HG03039 (cell line): ENCODE results near the gene STRN4.
"Not testable (repeated sequence)": the region's sequence is repeated elsewhere in the genome, so short reads cannot be mapped to it uniquely, and the experiment has no call there.

Source experiments
- ATAC-seq: cut with Tn5 transposase; IDR thresholded peaks from one replicate; pipeline ENCODE4 v1.9.1; 2021; ENCODE audit warnings: mild to moderate bottlenecking, moderate library complexity; ENCODE audit not compliant: unreplicated experiment

STRN4 gene

DNA sequence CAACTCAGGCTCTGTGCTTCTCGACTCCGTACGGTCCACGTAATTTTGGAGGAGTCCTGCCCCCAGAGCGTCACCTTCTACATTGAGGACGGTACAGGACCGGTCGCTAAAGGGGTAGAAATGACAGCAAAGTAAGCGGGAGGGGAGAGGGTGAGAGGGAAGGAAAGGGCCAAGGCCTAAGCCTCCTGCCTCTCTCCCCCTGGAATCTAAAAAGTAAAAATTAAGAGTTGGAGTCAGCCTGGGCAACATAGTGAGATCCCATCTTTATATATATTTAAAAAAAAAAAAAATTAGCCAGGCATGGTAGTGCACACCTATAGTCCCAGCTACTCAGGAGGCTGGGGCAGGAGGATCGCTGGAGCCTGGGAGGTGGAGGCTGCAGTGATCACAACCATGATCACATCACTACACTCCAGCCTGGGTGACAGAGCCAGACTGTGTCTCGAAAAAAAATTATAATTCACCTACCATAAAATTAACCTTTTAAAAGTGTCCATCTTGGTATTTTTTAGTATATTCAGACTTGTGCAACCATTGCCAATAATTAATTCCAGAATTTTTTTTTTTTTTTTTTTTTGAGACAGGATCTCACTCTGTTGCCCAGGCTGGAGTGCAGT, 29.5 kb upstream of the STRN4 start:
- ATAC-seq, result no peak

DNA sequence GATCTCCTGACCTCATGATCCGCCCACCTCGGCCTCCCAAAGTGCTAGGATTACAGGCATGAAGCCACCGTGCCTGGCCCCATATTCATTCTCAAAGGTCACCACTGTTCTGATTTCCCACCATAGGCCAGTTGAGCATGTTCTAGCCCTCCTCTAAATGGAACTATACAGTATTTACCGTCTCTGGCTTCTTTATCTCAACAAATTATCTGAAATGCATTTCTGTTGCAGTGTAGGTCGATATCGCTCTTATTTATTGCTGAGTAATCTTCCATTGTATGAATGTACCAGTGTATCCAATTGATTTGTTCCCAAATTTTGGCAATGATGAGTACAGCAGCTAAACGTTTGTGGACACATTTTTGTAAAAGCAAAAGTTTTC, 26.8 kb upstream of the STRN4 start:
- no peak for ATAC-seq

DNA sequence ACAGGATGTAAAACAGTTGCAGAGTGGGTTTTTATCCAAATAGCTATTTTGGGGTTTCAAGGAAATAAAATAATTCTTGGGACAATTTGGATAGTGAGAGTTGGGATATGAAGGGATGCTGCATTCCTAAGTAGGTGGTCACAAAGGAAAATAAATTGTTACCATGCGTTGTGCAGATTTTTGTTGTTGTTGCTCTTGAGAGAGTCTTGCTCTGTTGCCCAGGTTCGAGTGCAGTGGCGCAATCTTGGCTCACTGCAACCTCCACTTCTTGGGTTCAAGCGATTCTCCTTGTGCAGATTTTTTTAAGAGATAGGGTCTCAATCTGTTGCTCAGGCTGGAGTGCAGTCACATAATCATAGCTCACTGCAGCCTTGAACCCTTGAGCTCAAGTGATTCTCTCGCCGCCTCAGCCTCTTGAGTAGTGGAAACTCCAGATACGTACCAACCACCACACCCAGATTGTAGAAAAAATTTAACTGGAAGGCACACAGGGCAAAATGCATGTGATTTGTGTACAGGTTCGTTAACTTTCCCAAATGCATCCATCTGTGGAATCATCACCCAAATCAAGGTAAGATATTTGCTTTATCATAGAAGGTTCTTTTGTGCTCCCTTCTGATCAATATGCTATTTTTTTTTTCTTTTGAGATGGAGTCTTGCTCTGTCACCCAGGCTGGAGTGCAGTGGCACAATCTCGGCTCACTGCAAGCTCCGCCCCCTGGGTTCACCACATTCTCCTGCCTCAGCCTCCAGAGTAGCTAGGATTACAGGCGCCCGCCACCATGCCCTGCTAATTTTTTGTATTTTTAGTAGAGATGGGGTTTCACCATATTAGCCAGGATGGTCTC, 26.1 kb upstream of the STRN4 start:
- ATAC-seq, result no peak

DNA sequence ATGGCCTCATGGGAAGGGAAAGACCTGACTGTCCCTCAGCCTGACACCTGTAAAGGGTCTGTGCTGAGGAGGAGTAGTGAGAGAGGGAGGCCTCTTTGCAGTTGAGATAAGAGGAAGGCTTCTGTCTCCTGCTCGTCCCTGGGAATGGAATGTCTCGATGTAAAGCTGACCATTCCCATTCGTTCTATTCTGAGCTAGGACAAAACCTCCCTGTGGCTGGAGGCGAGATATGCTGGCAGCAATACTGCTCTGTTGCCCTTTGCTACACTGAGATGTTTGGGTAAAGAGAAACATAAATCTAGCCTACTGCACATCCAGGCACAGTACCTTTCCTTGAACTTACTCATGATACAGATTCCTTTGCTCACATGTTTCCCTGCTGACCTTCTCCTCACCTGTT, 22.5 kb upstream of the STRN4 start:
- ATAC-seq, result not testable (repeated sequence)

DNA sequence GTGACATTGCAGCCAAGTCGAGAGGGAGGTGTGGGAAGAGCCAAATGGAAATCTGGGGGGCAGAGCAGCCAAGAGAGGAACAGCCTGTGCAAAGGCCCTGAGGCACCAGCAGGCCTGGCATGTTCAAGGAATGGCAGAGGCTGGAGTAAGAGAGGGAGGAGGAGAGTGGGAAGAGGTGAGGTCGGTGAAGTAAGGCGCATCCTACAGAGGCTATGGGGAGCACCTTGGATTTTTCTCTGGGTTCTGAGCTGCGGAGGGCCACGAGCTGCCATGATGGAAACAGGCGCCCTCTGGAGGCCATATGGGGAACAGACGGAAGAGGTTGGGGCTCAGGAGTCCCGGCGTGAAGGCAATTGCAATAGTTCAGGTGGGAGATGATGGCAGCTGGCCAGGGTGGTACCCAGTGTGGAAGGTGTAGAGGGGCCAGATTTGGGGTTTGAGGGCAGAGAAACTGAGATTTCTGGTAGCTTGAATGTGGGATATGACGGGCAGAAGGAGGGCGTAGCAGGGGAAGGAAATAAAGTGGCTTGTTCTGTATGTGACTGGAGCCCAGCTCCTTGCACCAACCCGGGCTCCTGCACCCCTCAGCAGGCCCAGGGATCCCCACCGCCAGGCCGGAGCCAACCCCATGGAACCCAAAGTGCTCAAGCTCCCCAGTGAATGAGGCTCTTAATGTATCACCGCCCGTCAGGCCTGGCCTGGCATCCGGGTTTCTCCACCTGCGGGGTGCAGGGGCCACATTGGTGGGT, 20.5 kb upstream of the STRN4 start:
- ATAC-seq, result no peak

DNA sequence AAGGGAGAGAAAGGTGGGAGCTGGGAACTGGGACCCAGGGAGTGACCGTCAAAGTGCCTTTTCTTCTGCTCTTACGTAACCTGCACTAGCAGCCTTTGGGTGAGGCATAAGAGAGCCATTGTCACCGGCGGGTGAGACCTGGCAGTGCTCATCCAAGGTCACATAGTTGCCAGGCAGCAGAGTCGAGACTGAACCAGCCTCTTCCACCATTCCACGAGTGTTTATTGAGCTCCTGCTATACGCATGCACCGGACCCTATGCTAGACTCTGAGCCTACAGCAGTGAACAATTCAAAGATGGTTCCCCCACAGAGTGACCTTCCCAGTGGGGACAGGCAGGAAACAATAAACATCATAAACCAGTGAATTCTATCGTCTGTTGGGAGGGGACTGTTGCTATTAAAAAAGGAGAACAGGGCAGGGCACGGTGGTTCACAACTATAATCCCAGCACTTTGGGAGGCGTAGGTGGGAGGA, 18.6 kb upstream of the STRN4 start:
- ATAC-seq, result no peak

DNA sequence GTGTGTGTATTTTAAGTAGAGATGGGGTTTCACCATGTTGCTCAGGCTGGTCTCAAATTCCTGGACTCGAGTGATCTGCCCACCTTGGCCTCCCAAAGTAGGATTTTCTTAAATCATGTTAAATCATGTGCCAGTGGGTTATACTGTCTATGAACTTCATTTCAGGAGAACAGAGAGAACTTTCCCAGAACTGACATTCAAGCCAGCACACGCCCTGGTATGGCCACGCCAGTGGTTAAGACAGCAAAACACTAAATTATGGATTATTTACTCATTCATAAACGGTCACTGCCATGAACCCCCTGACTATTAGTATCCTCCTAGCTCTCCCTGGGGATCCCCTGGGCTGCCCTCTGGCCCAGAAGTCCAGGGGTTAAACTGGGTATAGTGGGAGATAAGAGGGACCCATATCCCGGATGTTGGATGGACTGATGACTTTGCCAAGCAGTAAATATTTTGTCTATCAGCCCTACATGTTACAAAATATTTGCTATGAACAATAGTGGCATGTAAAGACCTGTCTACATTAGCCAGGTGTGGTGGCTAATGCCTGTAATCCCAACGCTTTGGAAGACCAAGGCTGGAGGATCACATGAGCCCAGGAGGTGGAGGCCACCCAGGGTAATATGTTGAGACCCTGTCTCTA, 16.1 kb upstream of the STRN4 start:
- no peak for ATAC-seq

DNA sequence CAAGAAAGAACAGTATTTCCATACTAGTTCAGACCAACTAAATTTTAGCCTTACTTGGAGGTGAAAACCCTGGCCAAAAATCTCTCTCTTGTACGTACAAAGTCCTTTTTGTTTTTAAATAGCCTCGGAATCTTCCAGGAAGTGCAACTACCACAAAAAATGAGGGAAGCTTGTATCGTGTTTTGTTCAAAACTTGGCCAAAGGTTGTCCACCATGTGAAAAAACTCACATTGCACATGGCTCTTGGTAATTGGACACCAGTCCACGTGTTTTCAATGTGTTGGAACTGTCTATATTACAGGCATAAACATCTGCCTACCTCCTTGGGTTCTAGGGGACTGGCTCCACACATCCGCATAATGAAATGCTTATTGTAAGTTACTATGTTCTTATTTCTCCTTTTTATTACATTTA, 15.2 kb upstream of the STRN4 start:
- no peak for ATAC-seq

DNA sequence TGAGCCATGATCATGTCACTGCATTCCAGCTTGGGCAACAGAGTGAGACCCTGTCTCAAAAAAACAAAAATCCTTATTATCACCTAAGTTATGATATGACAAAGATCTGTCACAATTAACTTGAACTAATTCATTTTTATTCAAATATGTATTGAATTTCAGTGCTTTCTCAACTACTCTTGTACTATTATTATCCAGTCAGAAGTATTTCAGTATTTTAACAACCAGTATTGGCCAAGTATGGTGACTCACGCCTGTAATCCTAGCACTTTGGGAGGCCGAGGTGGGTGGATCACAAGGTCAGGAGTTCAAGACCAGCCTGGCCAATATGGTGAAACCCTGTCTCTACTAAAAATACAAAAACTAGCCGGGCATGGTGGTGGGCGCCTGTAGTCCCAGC, 14.6 kb upstream of the STRN4 start:
- ATAC-seq, result not testable (repeated sequence)

DNA sequence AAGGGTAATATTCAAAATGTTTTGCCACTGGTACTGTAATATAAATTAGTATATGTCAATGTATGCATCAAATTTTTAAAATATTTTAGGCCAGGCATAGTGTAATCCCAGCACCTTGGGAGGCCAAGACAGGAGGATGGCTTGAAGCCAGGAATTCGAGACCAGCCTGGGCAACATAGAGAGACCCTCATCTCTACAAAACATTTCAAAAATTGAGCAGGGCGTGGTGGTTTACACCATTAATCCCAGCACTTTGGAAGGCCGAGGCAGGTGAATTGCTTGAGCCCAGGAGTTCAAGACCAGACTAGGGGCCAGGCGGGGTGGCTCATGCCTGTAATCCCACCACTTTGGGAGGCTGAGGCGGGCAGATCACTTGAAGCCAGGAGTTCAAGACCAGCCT, 14.1 kb upstream of the STRN4 start:
- no peak for ATAC-seq

DNA sequence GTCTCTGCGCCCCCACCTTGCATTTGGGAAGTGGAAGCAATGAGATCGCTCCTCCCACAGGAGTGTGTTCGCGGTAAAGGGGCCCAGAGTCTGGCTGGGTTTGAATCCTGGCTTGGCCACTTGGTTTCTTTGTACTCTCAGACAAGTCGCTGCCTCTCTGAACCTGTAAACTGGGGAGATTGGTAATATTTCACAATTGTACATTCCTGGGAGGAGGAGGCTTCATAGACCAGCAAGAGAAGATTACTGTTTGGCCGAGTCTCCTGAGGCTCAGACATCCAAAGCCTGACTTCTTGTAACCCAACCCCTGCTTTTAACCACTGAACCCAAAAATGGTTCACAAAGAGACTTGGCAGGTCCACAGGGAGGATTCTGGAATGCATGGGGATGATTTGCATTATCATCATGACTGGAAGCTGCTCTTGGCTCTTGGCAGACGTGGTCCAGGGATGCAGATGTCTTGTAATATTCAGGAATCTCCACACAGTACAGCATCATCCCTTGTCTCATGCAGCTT, 13.6 kb upstream of the STRN4 start:
- no peak for ATAC-seq

DNA sequence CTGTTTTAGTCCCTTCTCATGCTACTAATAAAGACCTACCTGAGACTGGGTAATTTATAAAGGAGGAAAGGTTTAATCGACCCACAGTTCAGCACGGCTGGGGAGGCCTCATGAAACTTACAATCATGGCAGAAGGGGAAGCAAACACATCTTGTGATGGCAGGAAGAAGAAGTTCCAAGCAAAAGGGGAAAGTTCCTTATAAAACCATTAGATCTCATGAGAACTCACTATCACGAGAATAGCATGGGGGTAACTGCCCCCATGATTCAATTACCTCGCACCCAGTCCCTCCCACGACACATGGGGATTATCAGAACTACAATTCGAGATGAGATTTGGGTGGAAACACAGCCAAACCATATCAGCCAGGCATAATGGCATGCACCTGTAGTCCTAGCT, 13.0 kb upstream of the STRN4 start:
- ATAC-seq, result no peak

DNA sequence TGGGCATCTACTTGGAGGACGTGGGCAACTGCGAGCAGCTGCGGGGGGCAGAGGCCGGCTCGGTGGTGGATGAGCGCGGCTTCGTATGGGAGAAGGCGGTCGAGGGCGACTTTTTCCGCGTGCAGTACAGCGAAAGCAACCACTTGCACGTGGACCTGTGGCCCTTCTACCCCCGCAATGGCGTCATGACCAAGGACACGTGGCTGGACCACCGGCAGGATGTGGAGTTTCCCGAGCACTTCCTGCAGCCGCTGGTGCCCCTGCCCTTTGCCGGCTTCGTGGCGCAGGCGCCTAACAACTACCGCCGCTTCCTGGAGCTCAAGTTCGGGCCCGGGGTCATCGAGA, 10.3 kb upstream of the STRN4 start:
- no peak for ATAC-seq

DNA sequence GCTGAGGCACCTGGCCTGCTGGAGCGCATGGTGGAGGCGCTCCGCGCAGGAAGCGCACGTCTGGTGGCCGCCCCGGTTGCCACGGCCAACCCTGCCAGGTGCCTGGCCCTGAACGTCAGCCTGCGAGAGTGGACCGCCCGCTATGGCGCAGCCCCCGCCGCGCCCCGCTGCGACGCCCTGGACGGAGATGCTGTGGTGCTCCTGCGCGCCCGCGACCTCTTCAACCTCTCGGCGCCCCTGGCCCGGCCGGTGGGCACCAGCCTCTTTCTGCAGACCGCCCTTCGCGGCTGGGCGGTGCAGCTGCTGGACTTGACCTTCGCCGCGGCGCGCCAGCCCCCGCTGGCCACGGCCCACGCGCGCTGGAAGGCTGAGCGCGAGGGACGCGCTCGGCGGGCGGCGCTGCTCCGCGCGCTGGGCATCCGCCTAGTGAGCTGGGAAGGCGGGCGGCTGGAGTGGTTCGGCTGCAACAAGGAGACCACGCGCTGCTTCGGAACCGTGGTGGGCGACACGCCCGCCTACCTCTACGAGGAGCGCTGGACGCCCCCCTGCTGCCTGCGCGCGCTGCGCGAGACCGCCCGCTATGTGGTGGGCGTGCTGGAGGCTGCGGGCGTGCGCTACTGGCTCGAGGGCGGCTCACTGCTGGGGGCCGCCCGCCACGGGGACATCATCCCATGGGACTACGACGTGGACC, 9.7 kb upstream of the STRN4 start:
- ATAC-seq, result no peak

DNA sequence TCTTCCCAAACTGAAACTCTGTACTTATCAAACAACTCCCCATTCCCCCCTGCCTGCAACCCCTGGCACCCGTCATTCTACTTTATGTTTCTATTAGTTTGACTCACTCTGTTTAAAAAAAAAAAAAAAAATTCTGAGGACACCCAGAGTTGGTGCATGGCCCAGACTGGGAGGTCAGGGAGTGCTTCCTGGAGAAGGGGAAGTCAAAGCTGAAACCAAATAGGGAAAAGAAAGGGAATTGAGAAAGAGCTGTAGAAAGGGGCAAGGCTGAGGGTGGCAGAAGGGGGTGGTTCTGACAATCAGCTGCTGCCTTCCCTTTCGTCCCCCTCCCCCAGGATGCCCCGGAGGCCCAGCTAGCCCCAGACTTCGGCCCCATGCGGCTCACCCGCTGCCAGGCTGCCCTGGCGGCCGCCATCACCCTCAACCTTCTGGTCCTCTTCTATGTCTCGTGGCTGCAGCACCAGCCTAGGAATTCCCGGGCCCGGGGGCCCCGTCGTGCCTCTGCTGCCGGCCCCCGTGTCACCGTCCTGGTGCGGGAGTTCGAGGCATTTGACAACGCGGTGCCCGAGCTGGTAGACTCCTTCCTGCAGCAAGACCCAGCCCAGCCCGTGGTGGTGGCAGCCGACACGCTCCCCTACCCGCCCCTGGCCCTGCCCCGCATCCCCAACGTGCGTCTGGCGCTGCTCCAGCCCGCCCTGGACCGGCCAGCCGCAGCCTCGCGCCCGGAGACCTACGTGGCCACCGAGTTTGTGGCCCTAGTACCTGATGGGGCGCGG, 9.0 kb upstream of the STRN4 start:
- ATAC-seq, result no peak

DNA sequence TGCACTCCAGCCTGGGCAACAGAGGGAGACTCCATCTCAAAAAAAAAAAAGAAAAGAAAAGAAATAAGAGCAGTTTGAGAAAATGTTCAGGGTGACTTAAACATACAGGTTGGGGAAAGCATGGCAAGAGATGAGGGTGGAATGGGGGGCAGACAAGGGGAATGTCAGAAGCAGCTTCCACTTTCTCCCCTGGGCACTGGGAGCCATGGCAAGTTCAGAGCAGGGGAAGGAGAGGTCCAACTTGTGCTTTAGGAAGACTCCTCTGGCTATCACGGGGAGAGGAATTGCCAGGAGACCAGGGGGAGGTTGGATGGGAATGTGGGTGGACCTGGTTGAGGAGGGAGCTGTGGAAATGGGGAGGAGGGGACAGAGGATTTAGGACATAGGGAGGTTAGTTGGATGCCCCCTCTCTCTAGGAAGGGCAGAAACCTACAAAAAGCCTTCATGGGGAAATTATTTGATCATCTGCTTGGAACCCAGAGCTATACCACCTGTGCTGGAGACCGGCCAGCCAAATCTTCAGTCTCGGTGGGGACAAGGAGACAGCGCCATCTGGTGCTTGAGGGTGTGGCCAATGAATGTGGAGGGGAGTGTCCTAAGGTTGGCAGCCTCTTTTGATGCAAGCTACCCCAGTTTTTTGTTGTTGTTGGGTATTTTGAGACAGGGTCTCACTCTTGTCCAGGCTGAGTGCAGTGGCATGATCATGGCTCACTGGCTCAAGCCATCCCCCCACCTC, 7.3 kb upstream of the STRN4 start:
- ATAC-seq, result no peak

DNA sequence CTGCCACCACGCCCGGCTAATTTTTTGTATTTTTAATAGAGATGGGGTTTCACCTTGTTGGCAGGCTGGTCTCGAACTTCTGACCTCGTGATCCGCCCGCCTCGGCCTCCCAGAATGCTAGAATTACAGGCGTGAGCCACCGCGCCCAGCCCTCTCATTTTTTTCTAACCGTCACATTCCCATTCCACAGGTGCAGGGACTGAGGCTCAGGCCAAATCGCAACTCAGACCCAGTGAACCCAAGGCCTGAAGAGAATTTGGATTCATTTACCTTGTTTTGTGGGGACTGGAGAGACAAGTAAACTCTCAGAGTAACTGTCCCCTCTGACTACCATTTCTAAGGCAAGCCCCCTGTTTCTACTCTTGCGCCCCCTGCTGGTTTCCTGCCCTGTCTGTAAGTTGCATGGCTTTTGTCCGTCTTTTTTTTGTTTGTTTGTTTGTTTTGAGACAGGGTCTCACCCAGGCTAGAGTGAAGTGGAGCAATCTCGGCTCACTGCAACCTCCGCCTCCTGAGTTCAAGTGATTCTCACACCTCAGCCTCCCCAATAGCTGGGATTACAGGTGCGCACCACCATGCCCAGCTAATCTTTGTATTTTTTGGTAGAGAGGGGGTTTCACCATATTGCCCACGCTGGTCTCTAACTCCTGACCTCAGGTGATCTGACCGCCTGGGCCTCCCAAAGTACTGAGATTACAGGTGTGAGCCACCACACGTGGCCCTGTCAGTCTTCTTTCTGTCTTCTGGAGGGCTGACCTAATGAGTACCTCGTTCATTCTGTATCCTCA, 2.3 kb upstream of the STRN4 start:
- ATAC-seq, result no peak

DNA sequence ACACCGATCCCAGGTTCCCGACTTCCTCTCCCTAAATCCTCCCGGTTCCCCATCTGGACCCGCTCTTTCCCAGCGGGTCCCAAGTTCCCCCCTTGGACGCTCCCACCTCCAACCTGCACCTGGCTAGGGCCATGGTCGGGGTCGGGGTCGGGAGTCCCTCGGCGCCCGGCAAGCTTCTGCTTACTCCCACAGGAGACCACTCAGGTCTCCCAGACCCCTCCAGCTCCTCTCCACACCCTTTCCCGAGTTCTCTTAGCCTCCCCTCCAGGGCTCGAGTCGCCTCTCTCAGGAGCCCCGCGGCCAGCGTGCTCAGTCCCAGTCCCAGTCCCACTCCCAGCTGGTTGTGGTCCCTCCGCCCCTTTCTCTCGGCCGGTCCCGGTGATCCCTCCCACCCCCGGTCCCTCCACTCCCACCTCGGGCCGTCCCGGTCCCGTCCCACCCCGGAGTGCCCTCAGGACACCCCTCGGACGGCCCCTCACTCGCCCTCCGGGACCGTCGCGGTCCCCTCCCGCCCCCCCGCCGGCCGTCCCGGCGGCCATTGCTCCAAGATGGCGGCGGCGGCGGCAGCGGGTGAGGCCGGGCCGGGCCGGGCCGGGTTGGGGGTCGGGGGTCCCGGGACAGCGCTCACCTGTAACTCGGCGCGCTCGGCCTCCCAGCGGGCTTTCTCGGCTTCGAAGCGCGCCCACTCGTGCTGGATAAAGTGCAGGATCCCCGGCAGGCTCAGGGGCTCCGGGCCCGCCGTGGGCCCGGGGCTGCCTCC, 549 bp downstream of the STRN4 start, which contains the start of gene FKRP:
Gene FKRP, plus strand, starts transcription at position 537 of the 760 bp plus-strand sequence. CDS start 9,394 bp downstream, outside the sequence.
- peak; percentile 40 for ATAC-seq
